ENCODE results near the gene DNAJB6. TPM values are rescaled to one million over a fixed set of nuclear protein-coding genes. Genes with fewer than 3 reads are reported as not detected.

The DNAJB6 gene
- total RNA-seq, 5 donors from 2014 or later (not counting 1 experiment from before 2014, with no cell fraction given), result 80.7 to 195 (median 89.1) TPM

DNA sequence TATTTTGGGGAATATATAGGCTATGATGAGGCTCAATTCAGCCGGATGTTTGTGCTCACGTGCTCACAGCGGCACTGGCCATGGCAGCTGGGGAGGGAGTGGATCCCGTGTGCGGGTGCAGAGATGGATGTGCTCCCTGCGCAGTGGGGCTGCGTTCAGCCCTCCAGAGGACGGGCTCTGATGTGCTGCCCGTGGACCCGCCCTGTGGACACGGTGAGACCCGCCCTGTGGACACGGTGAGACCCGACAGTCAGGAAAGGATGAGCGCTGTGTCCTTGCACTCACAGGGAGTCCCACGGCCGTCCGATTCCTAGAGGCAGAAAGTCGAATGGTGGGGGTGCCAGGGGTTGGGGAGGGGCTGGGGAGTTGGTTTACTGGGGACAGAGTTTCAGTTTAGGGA, 89.0 kb downstream of the DNAJB6 start:
- no peak overlapping the region for H3K27ac Mint-ChIP-seq

DNA sequence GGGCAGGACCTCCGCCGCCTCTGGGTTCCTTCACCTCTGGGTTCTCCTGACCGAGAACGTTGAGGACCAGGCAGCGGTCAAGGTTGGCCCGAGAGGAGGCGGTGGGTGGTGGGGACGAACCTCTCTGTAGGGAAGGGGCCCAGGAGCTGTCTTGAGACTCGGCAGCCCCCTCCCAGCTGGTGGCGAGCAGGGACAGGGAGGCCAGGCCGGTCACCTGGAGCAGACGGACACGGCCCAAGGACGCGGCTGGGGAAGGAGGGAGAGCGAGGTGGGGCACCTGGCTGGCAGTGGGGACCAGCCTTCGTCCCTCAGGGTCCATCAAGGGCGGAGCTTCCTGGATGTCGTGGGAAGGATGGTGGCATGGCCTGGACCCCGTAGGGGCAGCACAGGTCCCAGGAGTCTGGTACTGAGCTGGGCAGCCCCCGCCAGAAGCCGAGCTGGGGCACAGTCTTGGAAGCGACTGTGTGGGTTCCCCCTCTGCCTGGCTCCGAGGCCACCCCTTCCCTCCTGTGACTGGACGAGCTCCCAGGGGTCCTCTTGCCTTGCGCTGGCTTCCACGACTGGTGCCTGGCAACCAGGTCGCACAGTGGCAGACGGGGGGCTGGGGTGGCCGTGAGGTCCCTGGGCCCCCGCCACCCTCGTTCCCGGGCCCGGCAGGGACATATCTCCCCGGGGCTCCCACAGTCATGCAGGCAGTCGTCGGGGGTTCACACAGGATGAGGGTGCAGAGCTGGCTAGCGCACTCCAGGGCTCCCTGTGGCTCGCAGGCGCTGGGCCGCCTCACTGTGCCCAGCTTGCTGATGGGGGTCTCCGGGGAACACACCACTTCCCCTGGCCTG, 89.9 kb downstream of the DNAJB6 start:
- Mint-ChIP-seq H3K27ac (no peak overlapping the region), H3K9me3 (no peaks in the 10 kb centered on the region), H3K4me1 (no peaks in the 10 kb centered on the region), H3K27me3 (no peaks in the 10 kb centered on the region), H3K4me3 (no peak overlapping the region), H3K36me3 (no peaks in the 10 kb centered on the region)
- Histone ChIP-seq H3K27ac (ENCODE audit: low read length) (no peak overlapping the region), H3K4me1 (ENCODE audit: control insufficient read depth in 1 of 2, extremely low read depth in 1 of 2, insufficient read depth in 2 of 2, low read length in 2 of 2) (no peaks in the 10 kb centered on the region), H3K27me3 (replicated peaks in 1 of 2; ENCODE audit: control insufficient read depth in 2 of 2, extremely low read depth in 1 of 2, insufficient read depth in 2 of 2, low read length in 1 of 2) (peaks cover 0 to 3% of the 10 kb centered on the region in 2 experiments), H3K9me3 (no peaks in the 10 kb centered on the region), H3K4me3 (ENCODE audit: control insufficient read depth in 1 of 2, extremely low read depth in 1 of 2, low read length in 1 of 2) (no peak overlapping the region), H3K36me3 (ENCODE audit: control insufficient read depth in 2 of 2, extremely low read depth in 1 of 2, insufficient read depth in 1 of 2, low read length in 1 of 2) (no peaks in the 10 kb centered on the region)
- 82% methylated on average over 36 of the region's 42 CpGs for WGBS (ENCODE audit: insufficient coverage)
- ChIA-PET POLR2A (no interaction called here), CTCF (no interaction called here)
- no peak for DNase-seq
- no peak for ATAC-seq (replicated peaks in 1 of 4)

More for the DNA sequence above, 89.0 kb downstream of the DNAJB6 start:
- peaks cover 0 to 3% of the 10 kb centered on the region in 2 experiments for H3K27me3 ChIP-seq (replicated peaks in 1 of 2; ENCODE audit: control insufficient read depth in 2 of 2, extremely low read depth in 1 of 2, insufficient read depth in 2 of 2, low read length in 1 of 2)
- Mint-ChIP-seq H3K9me3 (no peaks in the 10 kb centered on the region), H3K4me1 (no peaks in the 10 kb centered on the region), H3K36me3 (no peaks in the 10 kb centered on the region), H3K4me3 (no peak overlapping the region), H3K27me3 (no peaks in the 10 kb centered on the region)
- ChIA-PET POLR2A (no interaction called here), CTCF (no interaction called here)
- H3K4me3 ChIP-seq (ENCODE audit: control insufficient read depth in 1 of 2, extremely low read depth in 1 of 2, low read length in 1 of 2), result no peak overlapping the region
- 90% methylated on average over 12 of the region's 19 CpGs for WGBS (ENCODE audit: insufficient coverage)
- ATAC-seq (replicated peaks in 1 of 4) (no peak), DNase-seq (no peak)
- no peak overlapping the region for H3K27ac ChIP-seq (ENCODE audit: low read length)
- H3K4me1 ChIP-seq (ENCODE audit: control insufficient read depth in 1 of 2, extremely low read depth in 1 of 2, insufficient read depth in 2 of 2, low read length in 2 of 2), result no peaks in the 10 kb centered on the region
- no peaks in the 10 kb centered on the region for H3K9me3 ChIP-seq
- H3K36me3 ChIP-seq (ENCODE audit: control insufficient read depth in 2 of 2, extremely low read depth in 1 of 2, insufficient read depth in 1 of 2, low read length in 1 of 2), result no peaks in the 10 kb centered on the region

DNA sequence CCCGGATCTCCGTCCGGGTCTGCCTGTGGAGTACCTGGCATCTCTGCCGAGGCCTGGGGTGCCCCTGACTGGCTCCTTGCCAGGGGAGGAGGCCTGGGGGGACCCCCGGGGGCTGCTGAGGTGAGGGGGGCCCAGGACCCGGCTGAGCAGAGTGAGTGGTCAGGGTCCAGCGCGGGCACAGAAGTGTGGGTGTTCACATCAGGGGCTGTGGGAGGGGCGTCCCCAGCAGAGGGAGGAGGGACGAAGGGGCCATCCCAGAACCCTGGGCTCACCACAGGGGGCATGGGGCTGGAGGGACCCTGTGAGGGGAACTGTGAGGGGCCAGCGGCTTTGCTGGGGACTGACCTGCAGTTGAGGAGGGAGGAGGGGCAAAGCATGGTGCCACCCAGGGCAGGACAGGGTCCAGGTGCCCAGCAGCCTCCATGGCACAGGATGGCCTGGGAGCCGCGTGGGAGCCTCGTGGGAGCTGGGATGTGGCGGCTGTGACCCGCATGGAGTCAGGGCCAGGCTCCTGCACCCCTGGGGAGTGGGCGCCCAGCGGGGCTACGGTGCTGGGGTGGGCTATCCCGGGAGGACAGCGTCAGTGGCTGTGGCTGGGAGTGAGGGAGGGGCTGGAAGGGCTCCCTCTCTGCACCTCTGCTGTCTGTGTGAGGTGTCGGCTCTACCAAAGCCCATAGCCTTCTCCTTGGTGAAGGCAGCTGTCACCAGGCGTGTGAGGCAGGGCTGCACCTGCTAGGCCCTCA, 91.2 kb downstream of the DNAJB6 start:
- Histone ChIP-seq H3K4me3 (ENCODE audit: control insufficient read depth in 1 of 2, extremely low read depth in 1 of 2, low read length in 1 of 2) (no peak overlapping the region), H3K36me3 (ENCODE audit: control insufficient read depth in 2 of 2, extremely low read depth in 1 of 2, insufficient read depth in 1 of 2, low read length in 1 of 2) (no peaks in the 10 kb centered on the region), H3K27ac (ENCODE audit: low read length) (no peak overlapping the region), H3K4me1 (ENCODE audit: control insufficient read depth in 1 of 2, extremely low read depth in 1 of 2, insufficient read depth in 2 of 2, low read length in 2 of 2) (peaks cover 0 to 8% of the 10 kb centered on the region in 2 experiments), H3K27me3 (replicated peaks in 1 of 2; ENCODE audit: control insufficient read depth in 2 of 2, extremely low read depth in 1 of 2, insufficient read depth in 2 of 2, low read length in 1 of 2) (peaks cover 0 to 12% of the 10 kb centered on the region in 2 experiments), H3K9me3 (no peaks in the 10 kb centered on the region)
- WGBS (ENCODE audit: insufficient coverage), result 87% methylated on average over 19 of the region's 23 CpGs
- ChIA-PET CTCF (no interaction called here), POLR2A (no interaction called here)
- DNase-seq (no peak), ATAC-seq (replicated peaks in 1 of 4) (no peak)
- H3K4me3 Mint-ChIP-seq, result no peak overlapping the region
- no peaks in the 10 kb centered on the region for H3K36me3 Mint-ChIP-seq
- no peak overlapping the region for H3K27ac Mint-ChIP-seq
- H3K27me3 Mint-ChIP-seq, result no peaks in the 10 kb centered on the region
- no peaks in the 10 kb centered on the region for H3K9me3 Mint-ChIP-seq
- peaks cover 7 to 9% (median 7%) of the 10 kb centered on the region in 3 donors for H3K4me1 Mint-ChIP-seq

DNA sequence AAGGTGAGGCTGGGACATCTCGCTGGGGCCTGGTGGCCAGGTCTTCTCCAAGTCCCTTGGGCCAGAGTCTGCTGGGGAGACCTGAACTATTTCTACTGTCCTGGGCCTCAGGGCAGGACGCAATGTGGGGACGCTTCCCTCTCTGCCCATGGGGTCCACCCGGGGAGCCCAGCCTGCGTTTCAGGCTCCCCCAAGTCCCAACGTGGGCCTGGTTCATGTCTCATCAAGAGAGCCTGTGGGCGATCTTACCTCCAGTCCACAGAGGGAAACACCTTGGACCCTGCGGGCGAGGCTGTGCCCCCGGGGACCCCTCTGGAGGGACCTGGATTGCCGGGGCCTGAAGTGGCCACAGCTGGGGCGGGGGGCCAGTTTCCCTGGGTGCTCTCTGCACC, 91.7 kb downstream of the DNAJB6 start:
- H3K4me3 ChIP-seq (ENCODE audit: control insufficient read depth in 1 of 2, extremely low read depth in 1 of 2, low read length in 1 of 2), result no peak overlapping the region
- Mint-ChIP-seq H3K27ac (no peak overlapping the region), H3K4me1 (peaks cover 12 to 15% (median 13%) of the 10 kb centered on the region in 3 donors), H3K27me3 (no peaks in the 10 kb centered on the region), H3K9me3 (no peaks in the 10 kb centered on the region), H3K4me3 (no peak overlapping the region), H3K36me3 (no peaks in the 10 kb centered on the region)
- ChIA-PET CTCF (no interaction called here), POLR2A (interaction anchor here in 1 of 2 donors (0.6 kb wide), 1 partner anchor 93 kb away, joined by 3 read pairs; no protein-coding TSS in a partner anchor)
- no peak for DNase-seq
- H3K9me3 ChIP-seq, result no peaks in the 10 kb centered on the region
- ATAC-seq (replicated peaks in 1 of 4), result no peak
- WGBS (ENCODE audit: insufficient coverage), result 74% methylated on average over 12 of the region's 12 CpGs
- no peaks in the 10 kb centered on the region for H3K36me3 ChIP-seq (ENCODE audit: control insufficient read depth in 2 of 2, extremely low read depth in 1 of 2, insufficient read depth in 1 of 2, low read length in 1 of 2)
- H3K27ac ChIP-seq (ENCODE audit: low read length), result no peak overlapping the region
- peaks cover 0 to 13% of the 10 kb centered on the region in 2 experiments for H3K4me1 ChIP-seq (ENCODE audit: control insufficient read depth in 1 of 2, extremely low read depth in 1 of 2, insufficient read depth in 2 of 2, low read length in 2 of 2)
- H3K27me3 ChIP-seq (replicated peaks in 1 of 2; ENCODE audit: control insufficient read depth in 2 of 2, extremely low read depth in 1 of 2, insufficient read depth in 2 of 2, low read length in 1 of 2), result peaks cover 0 to 12% of the 10 kb centered on the region in 2 experiments

DNA sequence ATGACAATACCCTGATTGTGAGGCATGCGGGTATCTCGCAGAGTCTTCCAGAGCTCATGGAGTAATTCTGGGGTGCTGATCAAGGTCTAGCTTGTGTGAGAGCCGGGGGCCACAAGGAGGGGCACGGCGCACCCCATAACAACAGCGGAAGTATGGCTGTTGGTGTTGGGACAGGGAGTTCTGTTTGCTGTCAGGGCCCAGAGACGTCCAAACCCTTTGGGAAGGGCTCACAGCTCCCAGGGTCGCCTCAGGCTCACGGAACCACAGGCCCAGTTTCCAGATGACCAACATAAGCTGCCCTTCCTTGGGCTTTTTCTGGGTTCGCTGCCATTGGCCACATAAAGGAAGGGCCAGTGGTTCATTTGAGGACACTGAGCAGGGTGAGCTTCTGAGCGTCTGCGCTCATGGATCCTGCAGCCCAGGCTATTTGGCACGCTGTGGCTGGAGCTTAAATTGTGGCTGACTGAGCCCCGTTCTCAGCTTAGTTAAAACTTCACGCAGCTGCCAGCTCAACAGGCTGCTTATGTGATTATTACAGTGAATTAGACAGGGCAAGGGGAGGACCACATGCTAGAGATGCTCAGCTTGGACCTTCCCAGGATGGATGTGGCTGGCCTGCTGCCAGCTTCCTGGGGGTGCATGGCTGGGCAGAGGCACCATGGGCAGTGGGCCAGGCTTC, 92.3 kb downstream of the DNAJB6 start:
- ChIA-PET POLR2A (interaction anchor here in 1 of 2 donors (0.6 kb wide), 1 partner anchor 93 kb away, joined by 3 read pairs; no protein-coding TSS in a partner anchor), CTCF (no interaction called here)
- WGBS (ENCODE audit: insufficient coverage), result 86% methylated on average over 12 of the region's 15 CpGs
- Histone ChIP-seq H3K27ac (ENCODE audit: low read length) (no peak overlapping the region), H3K9me3 (no peaks in the 10 kb centered on the region), H3K27me3 (replicated peaks in 1 of 2; ENCODE audit: control insufficient read depth in 2 of 2, extremely low read depth in 1 of 2, insufficient read depth in 2 of 2, low read length in 1 of 2) (peaks cover 0 to 12% of the 10 kb centered on the region in 2 experiments), H3K36me3 (ENCODE audit: control insufficient read depth in 2 of 2, extremely low read depth in 1 of 2, insufficient read depth in 1 of 2, low read length in 1 of 2) (no peaks in the 10 kb centered on the region), H3K4me1 (ENCODE audit: control insufficient read depth in 1 of 2, extremely low read depth in 1 of 2, insufficient read depth in 2 of 2, low read length in 2 of 2) (peaks cover 0 to 13% of the 10 kb centered on the region in 2 experiments), H3K4me3 (ENCODE audit: control insufficient read depth in 1 of 2, extremely low read depth in 1 of 2, low read length in 1 of 2) (no peak overlapping the region)
- Mint-ChIP-seq H3K36me3 (no peaks in the 10 kb centered on the region), H3K4me1 (peaks cover 13 to 19% (median 15%) of the 10 kb centered on the region in 3 donors), H3K9me3 (no peaks in the 10 kb centered on the region), H3K4me3 (no peak overlapping the region), H3K27ac (no peak overlapping the region), H3K27me3 (no peaks in the 10 kb centered on the region)
- DNase-seq, result no peak
- ATAC-seq (replicated peaks in 1 of 4), result no peak

DNA sequence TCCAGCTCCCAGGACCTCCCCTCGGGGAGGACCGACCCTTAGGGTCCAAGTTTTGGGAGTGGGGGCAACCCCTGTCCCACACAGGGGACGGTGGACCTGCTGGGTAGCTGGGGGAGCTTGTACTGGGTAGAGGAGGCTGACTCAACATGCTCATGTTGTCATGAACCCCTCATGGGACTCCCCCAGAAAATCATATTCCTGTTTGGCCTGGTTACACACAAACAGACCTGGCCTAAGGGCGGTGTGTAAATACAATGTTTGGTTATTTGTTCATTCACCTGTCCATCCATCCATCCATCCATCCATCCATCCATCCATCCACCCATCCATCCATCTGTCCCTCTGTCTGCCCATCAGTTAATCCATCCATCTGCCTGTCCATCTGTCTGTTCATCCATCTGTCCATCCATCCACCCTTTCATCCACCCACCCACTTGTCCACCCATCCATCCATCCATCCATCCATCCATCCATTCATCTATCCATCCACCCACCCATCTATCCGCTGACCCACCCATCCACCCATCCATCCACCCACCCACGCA, 92.9 kb downstream of the DNAJB6 start:
- WGBS (ENCODE audit: insufficient coverage), result 100% methylated on average over 1 of the region's 6 CpGs
- POLR2A ChIA-PET, result no interaction called here
- peaks cover 13 to 19% (median 15%) of the 10 kb centered on the region in 3 donors for H3K4me1 Mint-ChIP-seq
- H3K9me3 Mint-ChIP-seq, result no peaks in the 10 kb centered on the region
- ATAC-seq (replicated peaks in 1 of 4) (no peak), DNase-seq (no peak)
- H3K27ac Mint-ChIP-seq, result no peak overlapping the region
- H3K27me3 Mint-ChIP-seq, result no peaks in the 10 kb centered on the region
- no peaks in the 10 kb centered on the region for H3K36me3 Mint-ChIP-seq
- H3K4me1 ChIP-seq (ENCODE audit: control insufficient read depth in 1 of 2, extremely low read depth in 1 of 2, insufficient read depth in 2 of 2, low read length in 2 of 2), result peaks cover 0 to 13% of the 10 kb centered on the region in 2 experiments
- H3K27me3 ChIP-seq (replicated peaks in 1 of 2; ENCODE audit: control insufficient read depth in 2 of 2, extremely low read depth in 1 of 2, insufficient read depth in 2 of 2, low read length in 1 of 2), result peaks cover 0 to 16% of the 10 kb centered on the region in 2 experiments
- H3K27ac ChIP-seq (ENCODE audit: low read length), result no peak overlapping the region
- no peaks in the 10 kb centered on the region for H3K9me3 ChIP-seq
- no peak overlapping the region for H3K4me3 ChIP-seq (ENCODE audit: control insufficient read depth in 1 of 2, extremely low read depth in 1 of 2, low read length in 1 of 2)
- no peaks in the 10 kb centered on the region for H3K36me3 ChIP-seq (ENCODE audit: control insufficient read depth in 2 of 2, extremely low read depth in 1 of 2, insufficient read depth in 1 of 2, low read length in 1 of 2)
- no peak overlapping the region for H3K4me3 Mint-ChIP-seq
- CTCF ChIA-PET, result no interaction called here

Data from T-cell (primary cell).